ENCODE results near the gene BCOR. TPM values are rescaled to one million over a fixed set of nuclear protein-coding genes. Genes with fewer than 3 reads are reported as not detected.

Gene BCOR
- total RNA-seq, 1 experiment from 2014 or later: 35.1 TPM

DNA sequence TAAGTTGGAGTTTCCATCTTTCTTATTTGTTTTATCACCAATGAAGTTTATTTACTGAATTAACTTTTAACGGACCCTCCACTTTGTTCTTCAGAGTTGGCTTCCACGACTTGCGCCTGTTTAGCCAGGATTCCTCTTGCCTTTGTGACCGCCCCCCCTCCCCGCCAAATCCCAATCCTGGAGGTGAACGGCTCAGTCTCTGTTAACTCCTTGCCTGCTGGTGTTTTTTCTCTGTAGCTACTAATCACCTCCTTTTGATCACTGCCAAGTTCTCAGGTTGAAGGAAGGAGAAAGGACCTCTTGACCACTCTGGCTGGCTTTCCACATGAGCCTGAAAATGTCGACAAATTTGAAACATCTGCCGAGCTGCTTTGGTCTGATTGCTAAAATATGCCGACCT lies 46.8 kb upstream of the BCOR start:
- ChIA-PET RAD21 (ENCODE audit: low non-redundant PET in 1 of 2, low total read pairs in 2 of 2, uncharacterized antibody in 2 of 2, unreplicated experiment in 2 of 2) (no interaction called here), CTCF (no interaction called here), POLR2A (interaction anchor here (0.7 kb wide), 1 partner anchor 58 kb away, joined by 3 read pairs; no protein-coding TSS in a partner anchor)
- Histone ChIP-seq H3K79me2 (ENCODE audit: insufficient read depth, low read length) (peaks cover 36% of the 10 kb centered on the region), H3K9ac (ENCODE audit: low read length) (peak overlapping the region; percentile 83), H4K20me1 (ENCODE audit: insufficient read depth) (no peaks in the 10 kb centered on the region), H3K36me3 (ENCODE audit: control insufficient read depth in 1 of 2, insufficient read depth in 2 of 2, low read length in 2 of 2) (no peaks in the 10 kb centered on the region), H3K27me3 (ENCODE audit: insufficient read depth, low read length) (no peaks in the 10 kb centered on the region), H3K9me3 (ENCODE audit: control insufficient read depth in 1 of 2, insufficient read depth in 1 of 2, low read depth in 1 of 2, low read length in 2 of 2) (no peaks in the 10 kb centered on the region), H3K4me1 (ENCODE audit: control insufficient read depth in 1 of 2, insufficient read depth in 2 of 2, low read length in 2 of 2) (peaks cover 51 to 76% of the 10 kb centered on the region in 2 experiments), H2AFZ (ENCODE audit: low read depth, low read length, poor library complexity, severe bottlenecking) (no peak overlapping the region), H3K4me3 (replicated peaks in 1 of 2; ENCODE audit: low read depth in 1 of 2, low read length in 2 of 2) (peak overlapping the region; percentile 43 to 62), H3K9me2 (ENCODE audit: insufficient read depth) (no peaks in the 10 kb centered on the region), H3K27ac (ENCODE audit: low read depth, low read length) (peak overlapping the region; percentile 84), H3K4me2 (ENCODE audit: low read length) (peak overlapping the region; percentile 89)
- no peak for DNase-seq (ENCODE audit: low read depth, low spot score)
- ATAC-seq: no peak; the same call in 1 of the 2 replicates
- TF ChIP-seq MAX (IDR thresholded peaks at IDR 0.05): no peak
- TF ChIP-seq, protein P1, sequence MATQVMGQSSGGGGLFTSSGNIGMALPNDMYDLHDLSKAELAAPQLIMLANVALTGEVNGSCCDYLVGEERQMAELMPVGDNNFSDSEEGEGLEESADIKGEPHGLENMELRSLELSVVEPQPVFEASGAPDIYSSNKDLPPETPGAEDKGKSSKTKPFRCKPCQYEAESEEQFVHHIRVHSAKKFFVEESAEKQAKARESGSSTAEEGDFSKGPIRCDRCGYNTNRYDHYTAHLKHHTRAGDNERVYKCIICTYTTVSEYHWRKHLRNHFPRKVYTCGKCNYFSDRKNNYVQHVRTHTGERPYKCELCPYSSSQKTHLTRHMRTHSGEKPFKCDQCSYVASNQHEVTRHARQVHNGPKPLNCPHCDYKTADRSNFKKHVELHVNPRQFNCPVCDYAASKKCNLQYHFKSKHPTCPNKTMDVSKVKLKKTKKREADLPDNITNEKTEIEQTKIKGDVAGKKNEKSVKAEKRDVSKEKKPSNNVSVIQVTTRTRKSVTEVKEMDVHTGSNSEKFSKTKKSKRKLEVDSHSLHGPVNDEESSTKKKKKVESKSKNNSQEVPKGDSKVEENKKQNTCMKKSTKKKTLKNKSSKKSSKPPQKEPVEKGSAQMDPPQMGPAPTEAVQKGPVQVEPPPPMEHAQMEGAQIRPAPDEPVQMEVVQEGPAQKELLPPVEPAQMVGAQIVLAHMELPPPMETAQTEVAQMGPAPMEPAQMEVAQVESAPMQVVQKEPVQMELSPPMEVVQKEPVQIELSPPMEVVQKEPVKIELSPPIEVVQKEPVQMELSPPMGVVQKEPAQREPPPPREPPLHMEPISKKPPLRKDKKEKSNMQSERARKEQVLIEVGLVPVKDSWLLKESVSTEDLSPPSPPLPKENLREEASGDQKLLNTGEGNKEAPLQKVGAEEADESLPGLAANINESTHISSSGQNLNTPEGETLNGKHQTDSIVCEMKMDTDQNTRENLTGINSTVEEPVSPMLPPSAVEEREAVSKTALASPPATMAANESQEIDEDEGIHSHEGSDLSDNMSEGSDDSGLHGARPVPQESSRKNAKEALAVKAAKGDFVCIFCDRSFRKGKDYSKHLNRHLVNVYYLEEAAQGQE (IDR thresholded peaks at IDR 0.05; ENCODE audit: low read depth): no peak
- TF ChIP-seq EZH2phosphoT487 (IDR thresholded peaks at IDR 0.05; ENCODE audit: borderline replicate concordance): no peak
- intact Hi-C loops (cut with micrococcal nuclease): no loop called here
- BruUV-seq (replicated peaks): no TSS peak

- H3K27ac ChIP-seq (ENCODE audit: low read depth, low read length): no peak overlapping the region
- no peaks in the 10 kb centered on the region for H3K9me3 ChIP-seq (ENCODE audit: control insufficient read depth in 1 of 2, insufficient read depth in 1 of 2, low read depth in 1 of 2, low read length in 2 of 2)
- H3K9me2 ChIP-seq (ENCODE audit: insufficient read depth): no peaks in the 10 kb centered on the region
- ChIA-PET POLR2A (no interaction called here), CTCF (no interaction called here), RAD21 (ENCODE audit: low non-redundant PET in 1 of 2, low total read pairs in 2 of 2, uncharacterized antibody in 2 of 2, unreplicated experiment in 2 of 2) (no interaction called here)
- H3K4me1 ChIP-seq (ENCODE audit: control insufficient read depth in 1 of 2, insufficient read depth in 2 of 2, low read length in 2 of 2): peaks cover 51 to 77% of the 10 kb centered on the region in 2 experiments
- H3K36me3 ChIP-seq (ENCODE audit: control insufficient read depth in 1 of 2, insufficient read depth in 2 of 2, low read length in 2 of 2): no peaks in the 10 kb centered on the region
- no peak overlapping the region for H3K4me3 ChIP-seq (replicated peaks in 1 of 2; ENCODE audit: low read depth in 1 of 2, low read length in 2 of 2)
- DNase-seq (ENCODE audit: low read depth, low spot score): no peak
- intact Hi-C loops (cut with micrococcal nuclease): no loop called here
- no peaks in the 10 kb centered on the region for H4K20me1 ChIP-seq (ENCODE audit: insufficient read depth)
- peaks cover 37% of the 10 kb centered on the region for H3K79me2 ChIP-seq (ENCODE audit: insufficient read depth, low read length)
- peak overlapping the region; percentile 83; the same call in 1 of the 2 replicates for H3K9ac ChIP-seq (ENCODE audit: low read length)
- peak overlapping the region; percentile 89 for H3K4me2 ChIP-seq (ENCODE audit: low read length)
- no peak overlapping the region for H2AFZ ChIP-seq (ENCODE audit: low read depth, low read length, poor library complexity, severe bottlenecking)
- H3K27me3 ChIP-seq (ENCODE audit: insufficient read depth, low read length): no peaks in the 10 kb centered on the region
- no TSS peak for BruUV-seq (replicated peaks)
- no peak for ATAC-seq
- TF ChIP-seq EZH2 (IDR thresholded peaks at IDR 0.05): no peak
- no peak for TF ChIP-seq CEBPB (IDR thresholded peaks at IDR 0.05; ENCODE audit: low read depth)
- TF ChIP-seq CBX3 (IDR thresholded peaks at IDR 0.05; ENCODE audit: low read depth): no peak
- TF ChIP-seq, protein P1 (IDR thresholded peaks at IDR 0.05; ENCODE audit: low read depth): no peak
- TF ChIP-seq SRF (IDR thresholded peaks at IDR 0.05; ENCODE audit: low read depth): no peak
- no peak for TF ChIP-seq ZFX (IDR thresholded peaks at IDR 0.05)
- TF ChIP-seq POLR2AphosphoS5 (IDR thresholded peaks at IDR 0.05; ENCODE audit: low read depth, low read length): no peak
- no peak for TF ChIP-seq POLR2A (IDR thresholded peaks at IDR 0.05; ENCODE audit: borderline replicate concordance, extremely low read depth, insufficient read depth, insufficient read length)
- no peak for TF ChIP-seq ELF1 (IDR thresholded peaks at IDR 0.05; ENCODE audit: borderline replicate concordance, low read depth)
- TF ChIP-seq ZNF274 (IDR thresholded peaks at IDR 0.05; ENCODE audit: low read depth, low read length): no peak
- TF ChIP-seq EZH2phosphoT487 (IDR thresholded peaks at IDR 0.05; ENCODE audit: borderline replicate concordance): no peak
Observed at GRCh38 chrX:40143987-40144386, 46.2 kb upstream of the BCOR start.
